GM18508 (cell line): Measurements from ENCODE around the gene ANGPTL7.

Experiments
- ATAC-seq: cut with Tn5 transposase; IDR thresholded peaks from one replicate; pipeline ENCODE4 v1.9.1; 2021; ENCODE audit warnings: moderate number of reproducible peaks; ENCODE audit not compliant: insufficient read depth, unreplicated experiment

ANGPTL7 gene

DNA sequence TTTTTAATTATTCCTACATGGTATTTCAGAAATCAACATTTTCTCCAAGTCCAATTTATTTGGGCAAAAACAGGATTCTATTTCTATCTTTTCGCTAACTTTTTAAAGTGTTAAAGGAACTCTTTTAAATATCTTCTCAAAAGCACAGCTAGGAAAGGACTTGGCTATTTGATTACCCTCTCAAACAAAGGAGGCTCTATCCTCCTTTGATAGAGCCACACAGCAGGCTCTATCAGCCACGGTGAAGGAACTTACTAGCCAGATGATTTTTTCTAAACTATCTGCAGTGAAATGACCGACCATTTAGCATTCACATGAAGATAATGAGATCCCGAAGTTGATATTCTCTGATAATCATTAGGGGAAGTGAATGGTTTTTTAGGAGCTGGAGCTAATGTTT lies 9.1 kb downstream of the ANGPTL7 start:
- no peak for ATAC-seq

DNA sequence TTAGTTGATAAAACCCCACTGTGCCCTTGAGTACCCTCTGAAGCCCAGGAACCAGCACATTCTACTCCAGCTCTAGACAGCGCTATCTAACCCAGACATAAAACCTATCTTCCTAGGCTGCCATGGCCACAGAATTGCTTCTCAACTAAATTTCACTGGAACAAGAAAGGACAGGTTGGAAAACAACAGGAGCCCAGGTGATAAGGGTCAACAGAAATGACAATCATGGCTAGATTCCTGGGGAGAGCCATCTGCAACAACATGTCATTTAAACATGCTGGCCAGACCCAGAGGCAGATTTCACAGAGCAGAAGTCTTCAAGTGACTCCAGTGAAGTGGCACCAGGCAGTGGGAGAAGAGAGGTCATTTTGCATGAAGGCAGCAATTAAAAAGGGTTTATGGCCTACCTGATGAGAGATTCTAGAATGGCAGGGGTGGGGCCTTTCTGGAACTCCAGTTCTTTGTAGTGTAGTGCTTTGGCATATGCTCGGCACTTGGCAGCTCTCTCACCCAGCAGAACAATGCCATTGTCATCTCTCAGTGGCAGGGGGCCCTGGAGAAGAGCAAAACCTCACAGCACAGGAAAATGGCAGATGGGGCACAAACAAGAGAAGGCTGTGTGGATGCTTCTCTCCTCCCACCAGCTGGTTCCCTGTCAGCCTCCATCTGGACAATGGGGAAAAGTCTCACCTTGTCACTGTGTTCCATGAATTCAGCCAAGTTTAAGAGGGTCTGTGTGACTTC lies 9.9 kb downstream of the ANGPTL7 start:
- ATAC-seq: no peak

DNA sequence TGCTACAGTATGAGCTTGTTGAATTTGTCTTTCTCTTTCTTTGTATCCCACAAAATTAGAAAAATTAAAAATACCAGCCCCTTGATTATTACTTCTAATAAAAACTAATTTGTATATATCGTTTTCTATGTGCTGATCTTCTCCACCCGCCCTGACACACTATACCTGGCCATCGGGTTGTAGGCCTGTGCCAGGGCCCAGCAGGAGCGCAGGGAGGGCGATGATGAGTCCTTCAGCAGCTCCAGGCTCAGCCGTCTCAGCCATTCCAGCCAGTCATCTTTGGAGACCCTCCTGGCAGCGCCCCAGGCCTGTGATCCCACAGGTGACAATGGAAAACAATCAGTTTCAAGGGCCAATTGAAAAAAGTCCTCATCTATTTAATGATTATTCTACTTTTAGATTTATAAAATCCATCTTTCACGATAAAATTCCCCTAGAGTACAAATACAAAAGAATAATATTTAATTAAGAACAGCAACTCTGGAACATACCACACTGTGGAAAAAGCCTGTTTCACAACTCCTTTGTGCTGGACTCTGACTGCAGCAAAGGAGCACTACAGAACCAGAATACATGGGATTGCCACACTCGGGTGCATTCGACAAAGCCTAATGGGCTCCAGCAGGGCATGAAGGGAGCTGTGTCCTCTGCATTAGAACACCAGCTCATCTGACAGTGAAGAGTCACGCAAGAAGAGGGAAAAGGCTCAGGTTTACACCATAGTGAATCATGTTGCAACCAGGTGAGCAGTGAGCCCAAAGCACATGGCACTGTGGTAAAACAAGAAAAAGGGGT lies 15.4 kb downstream of the ANGPTL7 start:
- ATAC-seq: no peak

DNA sequence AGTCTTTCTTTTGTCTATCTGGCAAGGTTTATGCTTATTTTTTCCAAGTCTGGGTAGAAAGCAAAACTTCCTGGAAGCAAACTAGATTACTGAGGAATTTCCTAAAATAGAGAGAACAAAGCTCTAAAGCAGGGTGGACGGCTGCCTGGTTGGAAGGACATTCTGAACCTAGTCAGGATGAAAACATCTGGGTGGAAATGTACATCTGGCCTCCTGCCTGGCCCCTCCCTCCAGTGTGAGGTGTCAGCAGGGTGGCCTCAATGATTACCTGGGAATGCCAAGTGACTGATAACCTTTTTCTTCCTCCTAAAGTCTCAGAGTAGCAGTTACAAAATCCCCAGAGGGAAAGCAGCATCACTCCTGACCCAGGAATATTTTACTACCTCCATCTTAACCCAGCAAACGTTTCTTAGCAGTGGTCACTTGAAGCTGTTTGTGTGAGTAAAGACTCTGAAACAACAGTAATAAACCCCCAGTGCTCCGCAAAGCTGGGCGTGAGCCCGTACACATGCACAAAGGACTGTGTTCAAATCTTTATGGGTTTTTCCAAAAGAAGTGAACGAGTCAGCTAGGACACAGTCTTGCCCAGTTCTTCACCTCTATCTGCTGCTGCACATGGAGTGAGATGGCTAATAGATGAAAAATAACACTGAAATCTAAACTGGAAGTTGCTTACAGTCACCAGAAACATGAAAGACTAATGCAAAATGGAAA lies 18.9 kb downstream of the ANGPTL7 start:
- ATAC-seq: no peak

DNA sequence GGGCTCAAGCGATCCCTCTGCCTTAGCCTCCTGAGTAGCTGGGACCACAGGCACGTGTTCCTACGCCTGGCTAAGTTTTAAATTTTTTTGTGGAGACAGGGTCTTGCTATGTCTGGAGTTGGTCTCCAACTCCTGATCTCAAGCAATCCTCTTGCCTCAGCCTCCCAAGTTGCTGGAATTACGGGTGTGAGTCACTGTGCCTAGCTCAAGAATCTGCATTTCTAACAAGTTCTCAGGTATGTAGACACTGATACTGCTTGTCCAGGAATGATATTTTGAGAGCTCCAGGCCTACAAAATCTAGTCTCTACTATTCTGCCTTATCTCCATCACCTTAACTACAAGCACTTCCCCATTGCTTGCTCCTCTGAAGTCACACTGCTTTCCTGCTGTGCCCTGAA lies 22.3 kb downstream of the ANGPTL7 start:
- no peak for ATAC-seq

DNA sequence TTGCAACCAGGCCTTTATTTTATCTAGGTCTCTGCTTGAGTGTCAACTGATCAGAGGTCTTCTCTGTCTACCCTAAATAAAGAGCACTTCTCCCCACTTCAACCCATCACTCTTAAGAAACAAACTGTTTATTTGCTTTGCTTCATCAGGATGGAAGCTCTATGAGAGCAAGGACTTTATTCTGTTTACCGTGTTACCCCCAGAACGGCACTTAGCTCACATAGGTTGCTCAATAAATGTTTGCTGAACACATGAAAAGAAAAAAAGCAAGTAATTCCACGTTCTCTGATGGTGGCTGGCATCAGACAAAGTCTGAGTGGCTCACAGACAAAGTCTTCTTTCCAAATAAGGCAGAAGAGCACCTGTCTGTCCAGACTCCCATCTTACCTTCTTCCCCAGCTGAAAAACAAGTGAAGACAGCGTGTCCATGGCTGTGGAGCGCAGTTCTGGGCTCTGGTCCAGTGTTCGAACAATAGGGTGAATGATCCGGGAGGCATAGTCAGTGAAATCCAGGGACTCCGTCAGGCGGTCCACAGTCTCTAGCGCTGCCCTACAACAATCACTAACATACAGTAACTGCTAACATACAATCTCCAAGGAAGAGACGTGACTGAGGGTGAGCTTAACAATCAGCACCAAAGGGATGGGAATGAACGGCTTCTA lies 22.9 kb downstream of the ANGPTL7 start:
- ATAC-seq: no peak

DNA sequence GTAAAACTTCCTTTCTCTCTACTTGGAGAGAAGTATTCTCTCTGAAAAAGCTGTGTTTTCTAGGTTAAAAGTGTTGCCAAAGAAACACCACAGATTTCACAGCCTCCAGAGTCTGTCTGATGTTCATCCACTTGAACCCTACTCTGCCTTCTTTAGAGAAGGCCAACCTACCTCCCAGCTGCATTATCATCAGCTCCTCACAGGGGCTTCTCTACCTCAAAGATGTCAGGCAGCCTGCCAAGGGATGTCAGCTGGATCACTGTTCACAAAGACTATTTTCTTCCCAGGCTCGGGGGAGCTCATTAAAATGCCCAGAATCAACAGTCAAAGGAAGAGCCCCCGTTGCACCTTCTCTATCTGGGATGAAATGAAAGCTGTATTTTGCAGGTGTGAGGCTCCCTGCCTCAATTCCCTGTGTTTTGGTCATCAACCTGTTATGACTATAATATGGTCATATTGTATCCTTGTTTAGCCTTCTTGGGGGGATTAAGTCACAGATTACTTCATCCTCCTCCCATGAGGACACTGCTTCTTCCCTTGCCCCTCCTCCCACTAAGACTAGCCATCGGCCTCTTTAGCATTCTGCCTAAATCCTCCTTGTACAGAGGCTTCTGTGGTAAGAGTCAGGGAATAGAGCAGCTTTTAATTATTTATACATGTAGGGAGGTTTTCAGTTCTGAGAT lies 25.7 kb downstream of the ANGPTL7 start:
- no peak for ATAC-seq

DNA sequence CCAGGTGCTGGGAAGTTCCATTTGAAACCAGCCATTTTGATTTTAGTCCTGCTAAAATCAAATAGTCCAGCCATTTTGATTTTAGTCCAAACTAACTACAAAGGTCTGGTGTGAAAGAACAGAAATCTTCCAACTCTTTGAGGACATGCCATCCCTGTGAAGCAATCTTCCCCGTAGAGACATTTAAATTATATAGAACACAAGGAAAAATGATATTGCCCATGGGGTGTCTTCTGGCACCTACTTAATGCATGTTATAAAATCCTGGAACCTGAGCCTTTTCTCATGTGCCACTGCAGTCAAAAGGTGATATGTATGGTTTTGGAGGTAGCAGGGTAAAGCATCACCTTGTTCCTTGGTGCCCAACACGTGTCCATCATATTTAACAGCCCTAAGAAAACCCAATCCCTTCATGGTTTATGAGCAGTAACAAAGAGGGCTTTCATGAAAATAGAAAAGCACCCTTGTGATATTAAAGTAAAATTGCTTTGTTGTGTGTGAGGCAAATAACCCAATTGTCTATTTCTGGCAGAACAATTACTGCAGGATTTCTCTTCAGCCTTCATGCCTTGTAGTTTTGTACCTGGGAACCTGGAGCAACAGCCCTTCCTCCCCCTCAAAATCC lies 26.3 kb downstream of the ANGPTL7 start:
- ATAC-seq: no peak

DNA sequence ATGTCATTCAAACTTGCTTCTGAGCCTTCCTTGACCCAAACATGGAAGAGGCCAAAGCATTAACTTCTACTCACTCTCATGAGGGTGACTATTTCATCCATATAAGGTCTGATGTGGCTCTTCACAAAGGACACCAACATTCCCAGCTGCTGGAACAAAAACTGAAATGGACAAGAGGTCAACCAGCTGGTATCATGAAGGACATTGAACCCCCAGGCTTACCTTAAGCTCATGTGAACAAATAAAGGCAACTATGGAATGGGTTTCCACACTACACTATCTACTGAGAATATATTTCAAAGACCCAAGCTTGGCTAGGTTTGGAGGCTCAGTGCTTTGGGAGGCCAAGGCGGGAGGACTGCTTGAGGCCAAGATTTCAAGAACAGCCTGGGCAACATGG lies 26.9 kb downstream of the ANGPTL7 start:
- ATAC-seq: no peak

DNA sequence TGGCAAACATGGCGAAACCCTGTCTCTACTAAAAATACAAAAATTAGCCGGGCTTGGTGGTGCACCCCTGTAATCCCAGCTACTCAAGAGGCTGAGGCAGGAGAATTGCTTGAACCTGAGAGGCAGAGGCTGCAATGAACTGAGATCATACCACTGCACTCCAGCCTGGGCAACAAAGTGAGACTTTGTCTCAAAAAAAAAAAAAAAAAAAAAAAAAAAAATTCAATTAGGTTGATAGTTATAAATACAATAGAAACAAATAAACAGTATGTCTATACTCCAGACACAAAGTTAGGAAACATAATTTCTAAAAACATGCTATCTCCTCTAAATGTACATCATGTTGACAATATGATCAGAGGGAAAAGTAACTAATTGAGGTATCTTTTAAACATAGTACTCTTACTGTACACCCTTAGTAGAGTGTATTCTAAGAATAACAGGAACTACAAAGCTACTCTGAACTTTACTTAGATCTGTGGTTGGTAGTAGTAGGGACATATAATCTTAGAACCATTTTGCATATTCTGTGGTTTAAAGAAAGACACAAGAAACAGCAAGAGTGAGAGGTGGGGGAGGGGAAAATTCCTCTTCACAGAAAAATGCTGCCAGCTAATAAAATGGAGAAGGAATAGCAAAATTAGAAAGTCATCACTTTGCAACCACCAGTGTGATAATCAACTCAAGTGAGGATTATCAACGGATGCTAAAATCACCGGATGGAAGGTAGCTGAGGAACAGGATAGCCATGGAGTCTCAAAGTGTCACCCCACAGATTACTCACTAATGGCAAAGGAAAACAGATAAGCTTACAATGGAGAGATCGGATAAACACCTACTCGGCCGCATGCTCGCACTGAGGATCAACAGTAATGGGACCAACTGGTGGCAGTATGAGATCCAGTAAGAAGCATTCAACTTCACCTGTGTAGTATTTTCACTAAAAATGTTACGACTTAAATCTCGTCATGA lies 38.2 kb downstream of the ANGPTL7 start:
- ATAC-seq: no peak

DNA sequence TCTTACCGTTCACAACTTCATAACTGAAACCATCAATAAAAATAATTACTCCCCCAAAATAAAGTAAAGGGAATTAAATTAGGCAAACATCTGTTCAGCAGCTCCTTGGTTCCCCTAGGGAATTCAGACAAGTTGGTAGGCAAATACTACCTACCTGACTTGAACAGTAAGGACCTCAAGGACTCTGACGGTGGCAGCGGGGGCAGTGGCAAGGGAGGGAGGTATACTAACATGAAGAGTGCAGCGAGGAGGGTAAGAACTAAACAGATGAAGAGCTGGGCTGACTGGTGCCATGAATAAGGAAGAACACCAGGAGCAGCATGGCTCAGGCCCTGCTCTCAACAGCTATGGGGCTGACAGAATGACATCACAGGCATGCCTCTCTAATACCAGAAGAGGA lies 40.0 kb downstream of the ANGPTL7 start:
- no peak for ATAC-seq

DNA sequence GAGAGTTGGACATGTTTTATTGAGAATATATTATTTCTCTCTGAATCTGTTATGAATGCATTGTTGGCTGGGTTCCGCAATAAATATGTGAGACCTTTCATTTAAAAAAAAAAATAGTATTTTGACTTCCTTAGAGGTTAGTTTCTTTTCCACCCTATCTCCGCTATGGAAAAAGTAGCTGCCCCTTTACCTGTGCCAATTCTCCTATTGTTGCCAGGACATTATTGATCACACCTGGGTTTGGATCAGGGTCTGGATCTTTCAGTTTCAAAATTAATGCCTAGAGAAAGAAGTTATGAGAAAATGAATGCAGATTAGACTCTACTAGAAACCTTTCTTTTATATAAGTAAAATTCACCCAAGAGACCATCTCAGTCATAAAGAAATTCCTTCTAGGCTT lies 44.1 kb downstream of the ANGPTL7 start:
- ATAC-seq: no peak

DNA sequence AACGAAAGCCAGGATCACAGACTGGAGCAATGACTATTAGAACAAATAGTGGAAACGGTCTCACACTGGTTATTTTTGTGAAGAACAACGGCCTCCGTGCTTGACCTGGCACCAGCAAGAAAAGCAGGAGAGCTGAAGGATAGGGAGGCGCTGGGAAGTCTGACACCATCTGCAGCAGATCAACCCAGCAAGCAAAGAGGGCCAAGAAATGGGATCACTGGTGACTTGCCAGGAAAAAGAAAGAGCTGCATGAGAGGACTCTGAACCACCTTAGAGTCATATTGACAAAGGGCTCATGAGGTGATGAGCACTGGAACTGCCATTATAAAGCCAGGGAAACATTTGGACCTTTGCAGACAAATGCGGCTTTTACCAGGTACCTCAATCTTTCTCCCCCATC lies 48.2 kb downstream of the ANGPTL7 start:
- ATAC-seq: no peak

DNA sequence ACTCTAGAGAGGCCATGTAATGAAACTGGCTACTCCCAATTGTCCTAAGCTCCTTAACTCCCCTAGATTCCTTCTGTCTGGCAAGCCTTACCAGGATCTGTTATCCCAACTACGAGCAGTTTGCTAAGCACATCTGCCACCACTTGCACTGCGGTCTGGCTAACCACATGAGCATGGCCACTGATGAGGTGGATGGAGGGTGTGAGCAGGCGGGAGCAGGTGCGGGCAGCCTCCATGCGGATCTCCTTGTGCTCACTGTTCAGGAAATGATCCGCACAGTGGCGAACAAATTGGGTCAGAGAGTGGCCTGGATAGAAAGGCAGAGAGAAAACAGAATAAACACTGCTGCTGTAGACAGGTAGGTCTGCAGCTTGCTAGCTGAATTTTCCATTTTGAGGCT lies 49.2 kb downstream of the ANGPTL7 start:
- no peak for ATAC-seq

DNA sequence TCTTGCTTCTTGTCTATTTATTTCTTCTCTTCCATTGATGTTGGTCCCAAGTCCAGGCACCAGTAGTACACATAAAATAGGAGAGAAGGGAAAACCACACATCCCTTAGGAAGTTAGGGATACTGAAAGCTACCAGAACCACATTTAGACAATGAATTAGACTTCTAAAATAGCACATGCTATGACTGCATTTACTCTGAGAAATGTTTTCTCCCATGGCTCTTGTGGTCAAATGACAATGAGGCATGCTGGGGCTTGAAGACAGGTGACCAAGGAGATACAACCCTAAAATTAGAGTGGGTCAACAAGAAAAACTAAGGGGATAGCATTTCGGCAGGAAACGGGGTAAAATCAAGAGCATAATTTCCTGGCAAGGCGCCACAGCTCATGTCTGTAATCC lies 56.1 kb downstream of the ANGPTL7 start:
- ATAC-seq: no peak
